SH-SY5Y (cell line): Measurements from ENCODE around the gene GSE1.

Experiments
- GATA2 ChIP-seq: IDR thresholded peaks from 2 replicates; pipeline ENCODE4 v1.6.1; 2011; ENCODE audit warnings: mild to moderate bottlenecking, low read depth, low read length
- GATA3 ChIP-seq: IDR thresholded peaks from 2 replicates; pipeline ENCODE4 v1.6.1; 2011; ENCODE audit warnings: low read depth, mild to moderate bottlenecking, low read length, moderate library complexity

DNA sequence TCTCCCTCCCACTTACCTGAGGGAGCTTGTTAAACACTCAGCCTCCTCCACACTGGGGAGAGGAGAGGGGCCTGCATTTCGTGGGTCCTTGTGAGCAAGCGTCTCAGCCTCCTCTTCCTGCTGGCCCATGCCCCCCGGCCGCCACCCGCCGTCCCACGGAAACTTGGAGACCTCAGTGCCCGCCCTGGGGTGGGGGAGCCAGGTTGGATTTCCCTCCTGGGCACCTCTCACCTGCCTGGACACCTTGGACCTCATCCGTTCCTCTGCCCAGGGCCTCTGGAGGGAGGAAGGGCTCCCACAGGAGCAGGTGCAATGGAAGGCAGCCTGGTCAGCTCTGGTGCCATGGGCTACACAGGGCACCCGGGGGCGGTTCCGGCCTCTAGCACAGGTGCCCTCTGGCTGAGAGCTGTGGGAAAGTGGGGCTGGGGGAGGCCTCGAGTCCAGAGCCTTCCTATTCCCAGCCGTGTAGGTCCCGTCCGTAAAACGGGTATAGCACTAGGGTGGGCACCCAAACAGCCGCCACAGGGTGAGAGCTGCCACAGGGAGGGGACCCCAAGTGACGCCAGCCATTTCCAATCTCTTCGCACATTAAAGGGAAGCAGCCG is 11.0 kb downstream of the GSE1 start:
- TF ChIP-seq GATA3 = no peak
- no peak for TF ChIP-seq GATA2
